AG08395 (cell line): ENCODE measurements around the gene ADAMTSL1.

Experiments used
- DNase-seq: peaks from one replicate; pipeline ENCODE4 v3.0.0; 2012; ENCODE audit warnings: mixed read lengths, low spot score

The ADAMTSL1 gene

GRCh38 chr9:18771763-18772162, 297.8 kb downstream of the ADAMTSL1 start:
- DNase-seq: no peak

GRCh38 chr9:18775241-18775640, 301.3 kb downstream of the ADAMTSL1 start:
- DNase-seq: no peak

- DNase-seq: no peak
Observed at GRCh38 chr9:18775930-18776329, 302.0 kb downstream of the ADAMTSL1 start.

- DNase-seq: no peak
Observed at GRCh38 chr9:18776836-18777820, 303.2 kb downstream of the ADAMTSL1 start.

- DNase-seq: no peak
Observed at GRCh38 chr9:18778147-18778546, 304.2 kb downstream of the ADAMTSL1 start.

- DNase-seq: no peak
Observed at GRCh38 chr9:18778846-18779245, 304.9 kb downstream of the ADAMTSL1 start.

GRCh38 chr9:18783909-18784308, 310.0 kb downstream of the ADAMTSL1 start:
- no peak for DNase-seq

GRCh38 chr9:18785604-18786003, 311.7 kb downstream of the ADAMTSL1 start:
- DNase-seq: no peak

- no peak for DNase-seq
Observed at GRCh38 chr9:18786196-18786595, 312.2 kb downstream of the ADAMTSL1 start.

- no peak for DNase-seq
Observed at GRCh38 chr9:18786911-18787650, 313.1 kb downstream of the ADAMTSL1 start.

- no peak for DNase-seq
Observed at GRCh38 chr9:18788256-18788655, 314.3 kb downstream of the ADAMTSL1 start.

GRCh38 chr9:18791074-18791473, 317.1 kb downstream of the ADAMTSL1 start:
- DNase-seq: no peak

- no peak for DNase-seq
Observed at GRCh38 chr9:18793122-18793521, 319.2 kb downstream of the ADAMTSL1 start.

GRCh38 chr9:18795947-18796671, 322.2 kb downstream of the ADAMTSL1 start:
- peak; percentile 83 for DNase-seq

GRCh38 chr9:18796696-18797270, 322.8 kb downstream of the ADAMTSL1 start:
- no peak for DNase-seq

GRCh38 chr9:18798106-18798505, 324.2 kb downstream of the ADAMTSL1 start:
- peak; percentile 19 for DNase-seq

- DNase-seq: no peak
Observed at GRCh38 chr9:18798508-18799290, 324.7 kb downstream of the ADAMTSL1 start.

- DNase-seq: no peak
Observed at GRCh38 chr9:18799428-18799827, 325.5 kb downstream of the ADAMTSL1 start.

- no peak for DNase-seq
Observed at GRCh38 chr9:18800579-18800978, 326.6 kb downstream of the ADAMTSL1 start.

- DNase-seq: no peak
Observed at GRCh38 chr9:18805386-18805785, 331.4 kb downstream of the ADAMTSL1 start.
